Psoas muscle (tissue), 8 donors: Measurements from ENCODE around the gene MEIS2. TPM values are rescaled to one million over a fixed set of nuclear protein-coding genes. Genes with fewer than 3 reads are reported as not detected.
A peak's percentile ranks its signal among the peaks of the same experiment; 100 is the strongest.

ENCODE experiments used
- ATAC-seq, 4 donors: fragments of 200-7000 bp; cut with Tn5 transposase; one replicate each; pipeline ENCODE4 v1.9.1; 2020; ENCODE audit warnings: moderate library complexity in 3 of 4, mild to moderate bottlenecking in 2 of 4
- DNase-seq, 2 donors: peaks; one replicate each; pipeline ENCODE4 v3.0.0-alpha.2; 2020
- H3K27ac ChIP-seq: fragments of 200-600 bp; one replicate; pipeline ENCODE4 v1.8.0; 2022
- H3K27me3 ChIP-seq, 3 donors: fragments of 200-600 bp in 1 of 3; one replicate each; pipeline versions ENCODE4 v1.6.1 to v1.8.0; 2013 to 2022; ENCODE audit warnings: low read length in 2 of 3, mild to moderate bottlenecking in 2 of 3, moderate library complexity in 1 of 3; ENCODE audit not compliant: insufficient read depth in 3 of 3
- H3K36me3 ChIP-seq, 2 donors: fragments of 200-600 bp in 1 of 2; one replicate each; pipeline versions ENCODE4 v1.6.1 to v1.8.0; 2013 to 2022; ENCODE audit warnings: low read depth in 1 of 2, mild to moderate bottlenecking in 1 of 2, moderate library complexity in 1 of 2; ENCODE audit not compliant: insufficient read depth in 1 of 2
- H3K4me1 ChIP-seq: fragments of 200-600 bp; one replicate; pipeline ENCODE4 v1.8.0; 2022
- H3K4me3 ChIP-seq: fragments of 200-600 bp; one replicate; pipeline ENCODE4 v1.8.0; 2022; ENCODE audit warnings: mild to moderate bottlenecking
- H3K9me3 ChIP-seq: fragments of 200-600 bp; one replicate; pipeline ENCODE4 v1.8.0; 2022
- WGBS, 3 donors: extraction: QIAGEN DNeasy Blood & Tissue Kit; methylation state at CpG; one replicate each; pipeline versions ENCODE4 v1.1.6 to v1.1.7; 2013; 5-methylcytosine and 5-hydroxymethylcytosine counted together
- intact Hi-C, 2 donors: fragments of 100-400 bp; cut with DNase I; formaldehyde crosslinking; loops; one replicate each; pipeline versions ENCODE4 v1.11.0 to v1.14.2; 2022
- polyA plus RNA-seq, 3 donors: library from polyadenylated mRNA; stranded (reverse); fragments of 200-250 nt; gene quantifications; one replicate each; pipeline ENCODE4 v1.2.3, GENCODE V29; 2013
- total RNA-seq, 4 donors: library from RNA; stranded (reverse); fragmentation: NEBNext Ultra II Directional in 2 of 4; extraction: Animal tissue kit (Norgen Biotek cat#: 25700) in 2 of 4; gene quantifications; one replicate each; pipeline versions ENCODE4 v1.2.1 to v1.2.4, GENCODE V29; 2021 to 2023
- TF ChIP-seq, protein P1 (sequence below): fragments of 200-600 bp; IDR thresholded peaks from one replicate; pipeline ENCODE4 v1.8.0; 2022; ENCODE audit warnings: antibody characterized with exemption
- donor health status: healthy with polysubstance abuse.
- donor health status: DM: no; HTN: no; CAD: no; lungs with moderate emphysema.
- donor health status: Bipolar disorder and iron deficiency.
- donor health status: healthy.
- donor health status: DM: yes; HTN: yes; CAD: no.
- donor health status: DM: no; HTN: no; CAD: no.
- donor health status: DM: no; HTN: no; CAD: no.
- donor health status: DM: yes; HTN: yes; CAD: no.

MEIS2 gene
- total and polyA plus RNA-seq, 7 donors = 0.42 to 24.3 (median 1.9) TPM

DNA sequence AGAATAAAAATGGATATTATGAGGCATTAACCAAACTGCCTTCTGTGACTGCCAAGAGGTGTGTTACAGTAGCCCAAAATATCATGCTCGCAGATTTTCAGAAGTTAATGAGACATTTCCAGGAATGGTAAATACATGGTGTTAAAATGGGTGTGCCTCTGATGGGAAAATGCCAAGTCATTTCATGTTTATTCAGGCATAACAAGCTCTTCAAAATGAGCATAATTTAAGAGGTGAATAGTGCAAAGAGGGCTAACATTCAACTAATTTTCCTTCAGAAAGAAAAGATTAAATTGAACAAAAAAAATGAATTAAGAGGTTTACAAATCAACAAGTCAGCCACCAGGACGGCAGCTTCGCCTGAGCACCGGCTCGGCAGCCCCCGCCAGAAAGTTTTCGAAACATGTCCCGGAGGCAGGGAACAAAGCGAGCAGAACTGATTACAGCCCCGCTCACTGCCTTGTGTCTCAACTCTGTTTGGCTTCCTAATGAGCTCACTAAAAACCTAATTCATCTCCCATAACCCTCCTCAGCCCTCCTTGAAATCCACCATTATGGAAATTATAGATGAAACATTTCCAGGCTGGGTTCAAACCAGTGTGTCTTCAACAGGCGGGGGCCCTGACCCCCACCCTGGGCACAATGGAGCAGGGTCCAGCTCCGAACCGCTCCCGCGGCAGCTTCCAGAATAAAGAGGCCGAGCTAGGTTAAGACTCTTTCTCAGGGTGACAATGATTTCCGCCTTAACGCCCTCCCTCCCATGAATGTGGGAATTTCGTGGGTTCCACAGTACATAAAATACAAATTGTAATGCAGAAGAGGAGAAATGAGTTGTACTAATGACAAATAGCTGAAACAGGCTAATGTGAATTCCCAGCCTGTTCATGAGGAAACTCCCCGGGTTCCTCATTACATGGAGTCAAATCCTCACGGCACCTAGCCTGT is 43.9 kb downstream of the MEIS2 start:
- Histone ChIP-seq H3K4me3 (no peak overlapping the region), H3K4me1 (no peaks in the 10 kb centered on the region), H3K9me3 (no peaks in the 10 kb centered on the region), H3K36me3 (no peaks in the 10 kb centered on the region), H3K27ac (no peak overlapping the region), H3K27me3 (no peaks in the 10 kb centered on the region)
- TF ChIP-seq, protein P1, sequence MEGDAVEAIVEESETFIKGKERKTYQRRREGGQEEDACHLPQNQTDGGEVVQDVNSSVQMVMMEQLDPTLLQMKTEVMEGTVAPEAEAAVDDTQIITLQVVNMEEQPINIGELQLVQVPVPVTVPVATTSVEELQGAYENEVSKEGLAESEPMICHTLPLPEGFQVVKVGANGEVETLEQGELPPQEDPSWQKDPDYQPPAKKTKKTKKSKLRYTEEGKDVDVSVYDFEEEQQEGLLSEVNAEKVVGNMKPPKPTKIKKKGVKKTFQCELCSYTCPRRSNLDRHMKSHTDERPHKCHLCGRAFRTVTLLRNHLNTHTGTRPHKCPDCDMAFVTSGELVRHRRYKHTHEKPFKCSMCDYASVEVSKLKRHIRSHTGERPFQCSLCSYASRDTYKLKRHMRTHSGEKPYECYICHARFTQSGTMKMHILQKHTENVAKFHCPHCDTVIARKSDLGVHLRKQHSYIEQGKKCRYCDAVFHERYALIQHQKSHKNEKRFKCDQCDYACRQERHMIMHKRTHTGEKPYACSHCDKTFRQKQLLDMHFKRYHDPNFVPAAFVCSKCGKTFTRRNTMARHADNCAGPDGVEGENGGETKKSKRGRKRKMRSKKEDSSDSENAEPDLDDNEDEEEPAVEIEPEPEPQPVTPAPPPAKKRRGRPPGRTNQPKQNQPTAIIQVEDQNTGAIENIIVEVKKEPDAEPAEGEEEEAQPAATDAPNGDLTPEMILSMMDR = no peak
- WGBS, 3 donors = 65 to 68% (median 67%) methylated on average over 21 of the region's 21 CpGs
- intact Hi-C loops = no loop called here
- DNase-seq (peak; percentile 52 to 54), ATAC-seq (peak in 1 of 4 donors; percentile 59)

DNA sequence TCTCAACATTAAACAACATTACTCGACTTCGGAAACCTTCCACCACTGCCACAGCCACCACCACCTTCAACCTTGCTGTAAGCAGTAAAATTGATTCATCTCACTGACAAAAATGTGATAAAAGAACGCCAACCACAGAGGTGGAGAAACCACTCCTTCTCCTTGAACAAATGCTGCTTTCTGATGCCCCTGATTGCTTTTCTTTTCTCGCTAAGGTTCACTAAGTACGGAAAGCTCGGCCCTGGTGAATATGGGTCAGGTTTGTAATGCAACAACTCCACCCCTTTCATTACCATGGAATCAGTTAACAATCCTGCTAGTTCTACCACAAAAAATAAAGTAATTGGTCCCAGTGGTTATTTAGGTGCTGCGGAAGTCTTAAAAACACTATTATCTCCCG is 44.9 kb downstream of the MEIS2 start:
- DNase-seq (no peak), ATAC-seq (no peak)
- TF ChIP-seq, protein P1 = no peak
- Histone ChIP-seq H3K36me3 (no peaks in the 10 kb centered on the region), H3K4me3 (no peak overlapping the region), H3K4me1 (no peaks in the 10 kb centered on the region), H3K27ac (no peak overlapping the region), H3K9me3 (no peaks in the 10 kb centered on the region), H3K27me3 (no peaks in the 10 kb centered on the region)
- 78 to 82% (median 81%) methylated on average over 8 of the region's 8 CpGs for WGBS, 3 donors
- intact Hi-C loops = no loop called here

DNA sequence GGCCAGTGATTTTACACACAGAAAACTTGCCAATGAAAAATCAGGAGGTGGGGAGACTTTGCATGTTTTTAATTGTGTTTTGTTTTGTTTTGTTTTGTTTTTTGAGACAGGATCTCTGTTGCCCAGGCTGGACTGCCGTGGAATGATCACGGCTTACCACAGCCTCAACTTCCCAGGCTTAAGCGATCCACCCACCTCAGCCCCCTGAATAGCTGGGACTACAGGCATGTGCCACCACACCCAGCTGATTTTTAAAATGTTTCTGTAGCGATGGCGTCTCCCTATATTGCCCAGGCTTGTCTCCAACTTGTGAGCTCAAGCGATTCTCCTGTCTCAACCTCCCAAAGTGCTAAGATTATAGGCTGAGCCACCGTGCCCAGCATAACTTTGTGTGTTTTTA is 46.0 kb downstream of the MEIS2 start:
- H3K4me3 ChIP-seq = no peak overlapping the region
- intact Hi-C loops = no loop called here
- H3K4me1 ChIP-seq = no peaks in the 10 kb centered on the region
- no peak overlapping the region for H3K27ac ChIP-seq
- no peak for ATAC-seq
- no peaks in the 10 kb centered on the region for H3K27me3 ChIP-seq
- H3K9me3 ChIP-seq = no peaks in the 10 kb centered on the region
- DNase-seq = no peak
- TF ChIP-seq, protein P1 = no peak
- WGBS, 3 donors = 80 to 88% (median 82%) methylated on average over 7 of the region's 7 CpGs
- no peaks in the 10 kb centered on the region for H3K36me3 ChIP-seq

- H3K27me3 ChIP-seq = no peaks in the 10 kb centered on the region
- no peak overlapping the region for H3K4me3 ChIP-seq
- no peak overlapping the region for H3K27ac ChIP-seq
- TF ChIP-seq, protein P1 = no peak
- no peaks in the 10 kb centered on the region for H3K9me3 ChIP-seq
- H3K36me3 ChIP-seq = no peaks in the 10 kb centered on the region
- ATAC-seq = no peak
- intact Hi-C loops = no loop called here
- no peak for DNase-seq
- WGBS, 3 donors = 78 to 80% (median 80%) methylated on average over 6 of the region's 6 CpGs
- H3K4me1 ChIP-seq = no peaks in the 10 kb centered on the region
Observed at GRCh38 chr15:37053166-37053565, 47.2 kb downstream of the MEIS2 start.
